ENCODE results near the gene EDN2.

The EDN2 gene

DNA sequence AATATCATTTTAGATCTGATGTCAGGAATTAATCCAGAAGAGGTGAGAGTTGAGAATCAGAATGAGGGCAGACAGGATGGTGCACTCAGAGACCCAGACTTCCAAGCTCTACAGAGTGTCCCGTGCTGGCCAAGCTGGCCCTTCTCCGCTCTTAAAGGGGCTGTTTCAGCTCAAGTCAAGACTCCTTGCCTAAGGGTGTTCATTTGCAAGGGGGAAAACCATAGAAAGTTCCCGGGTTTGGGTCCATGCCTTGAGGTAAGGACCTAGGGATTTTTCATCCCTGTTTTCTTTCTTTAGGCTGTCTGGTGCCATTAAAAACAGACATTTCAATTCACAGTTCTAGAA lies 47.5 kb downstream of the EDN2 start:
- no peak for DNase-seq (ENCODE audit: low read depth in 2 of 2)

DNA sequence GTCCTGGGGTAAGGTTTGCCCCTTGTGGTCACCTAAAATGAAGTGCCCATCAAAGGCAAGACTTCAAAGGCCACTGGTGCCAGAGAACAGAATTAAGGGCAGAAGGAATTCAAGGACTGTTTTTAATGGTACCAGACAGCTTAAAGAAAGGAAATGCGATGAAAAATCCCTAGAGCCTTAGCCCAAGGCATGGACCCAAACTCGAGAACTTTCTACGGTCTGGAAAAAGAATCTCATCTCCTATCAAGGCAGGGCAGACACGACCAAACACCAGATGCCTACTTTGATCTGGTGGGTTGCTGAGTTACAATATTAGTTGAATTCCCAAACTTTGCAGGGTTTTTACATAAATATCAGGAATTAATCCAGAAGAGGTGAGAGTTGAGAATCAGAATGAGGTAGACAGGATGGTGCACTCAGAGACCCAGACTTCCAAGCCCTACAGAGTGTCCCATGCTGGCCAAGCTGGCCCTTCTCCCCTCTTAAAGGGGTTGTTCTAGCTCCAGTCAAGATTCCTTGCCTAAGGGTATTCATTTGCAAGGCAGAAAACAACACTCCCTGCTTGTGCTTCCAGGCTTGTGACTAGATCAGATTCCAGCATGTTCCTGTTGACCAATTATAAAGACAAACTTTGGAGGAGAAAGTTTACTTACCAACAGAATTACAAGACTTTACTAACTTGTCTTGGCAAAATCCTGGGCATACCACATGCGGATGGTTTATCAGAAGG lies 48.0 kb downstream of the EDN2 start:
- DNase-seq (ENCODE audit: low read depth in 2 of 2): no peak

GRCh38 chr1:41435570-41436178 lies 48.8 kb downstream of the EDN2 start:
- no peak for DNase-seq (ENCODE audit: low read depth in 2 of 2)

DNA sequence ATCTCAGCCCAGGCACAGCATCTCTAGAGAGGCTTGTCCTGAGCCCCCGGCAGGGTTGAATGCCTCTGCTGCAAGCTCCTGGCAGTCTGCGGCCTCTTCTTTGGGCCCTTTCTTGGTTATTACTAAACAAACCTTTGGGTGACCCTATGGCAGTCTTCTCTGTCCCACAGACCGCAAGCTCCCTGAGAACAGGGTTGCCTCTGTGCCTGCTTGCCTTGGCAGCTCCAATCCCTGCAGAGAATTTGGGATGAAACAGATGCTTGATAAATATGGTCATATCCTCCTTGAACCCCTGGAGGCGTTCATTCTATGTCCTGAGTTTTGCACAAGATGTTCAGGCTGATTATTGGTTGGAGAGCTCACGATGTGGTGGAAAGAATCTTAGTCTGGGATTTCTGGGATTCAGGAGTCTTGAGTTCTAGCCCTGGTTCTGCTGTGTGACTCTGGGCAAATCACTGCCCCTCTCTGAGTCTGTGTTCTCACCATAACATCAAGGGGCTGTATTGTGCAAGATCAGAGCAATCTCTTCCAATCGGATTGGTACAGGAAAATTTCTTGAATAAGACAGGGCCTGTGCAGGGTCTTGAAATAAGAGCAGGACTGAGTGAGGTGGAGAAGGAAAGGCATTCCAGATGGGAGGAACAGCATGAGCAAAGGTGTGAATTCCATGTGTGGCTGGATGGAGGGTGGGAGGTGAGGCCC lies 49.6 kb downstream of the EDN2 start:
- DNase-seq (ENCODE audit: low read depth in 2 of 2): no peak

- no peak for DNase-seq (ENCODE audit: low read depth in 2 of 2)
Measured at GRCh38 chr1:41434306-41434705, 50.2 kb downstream of the EDN2 start.

GRCh38 chr1:41433501-41433900 lies 51.0 kb downstream of the EDN2 start:
- DNase-seq (ENCODE audit: low read depth in 2 of 2): no peak

DNA sequence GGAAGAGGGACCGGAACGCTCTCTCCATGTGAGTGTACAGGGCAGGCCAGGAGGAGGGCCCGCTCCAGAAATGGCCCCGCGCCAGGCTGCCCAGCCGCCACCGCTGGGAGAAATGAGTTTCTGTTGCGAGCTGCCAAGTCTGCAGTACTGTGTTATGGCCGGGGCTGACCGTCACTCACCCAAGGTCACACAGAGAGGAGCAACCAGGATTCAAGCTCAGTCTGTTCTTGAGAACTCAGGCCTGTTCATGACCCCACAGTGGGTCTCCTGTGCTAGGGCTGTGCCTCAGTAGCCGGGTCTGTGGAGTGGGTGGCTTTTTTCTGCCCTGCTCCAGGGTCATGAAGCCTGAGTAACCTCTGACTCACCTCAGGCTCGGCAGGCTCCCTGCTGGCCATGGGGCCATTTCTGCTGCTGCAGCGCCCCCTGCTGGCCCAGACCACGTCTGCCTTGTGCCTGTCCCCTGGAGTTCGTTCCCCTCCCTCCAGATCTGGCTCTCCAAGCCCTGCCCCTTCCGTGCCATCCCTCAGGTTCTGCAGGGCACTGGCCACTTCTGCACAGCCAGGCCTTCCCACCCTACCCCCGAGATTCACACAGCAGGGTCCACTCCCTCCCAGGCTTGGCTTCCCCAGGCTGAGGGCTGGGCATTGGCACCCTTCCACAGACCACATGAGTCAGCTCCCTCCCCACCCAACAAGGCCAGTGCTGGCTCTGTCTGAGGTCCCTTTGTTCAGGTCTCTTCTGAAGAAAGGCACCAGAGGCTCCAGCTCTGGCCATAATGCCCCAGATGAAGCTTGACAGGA lies 51.8 kb downstream of the EDN2 start:
- DNase-seq (ENCODE audit: low read depth in 2 of 2): peak; percentile 46 to 70

DNA sequence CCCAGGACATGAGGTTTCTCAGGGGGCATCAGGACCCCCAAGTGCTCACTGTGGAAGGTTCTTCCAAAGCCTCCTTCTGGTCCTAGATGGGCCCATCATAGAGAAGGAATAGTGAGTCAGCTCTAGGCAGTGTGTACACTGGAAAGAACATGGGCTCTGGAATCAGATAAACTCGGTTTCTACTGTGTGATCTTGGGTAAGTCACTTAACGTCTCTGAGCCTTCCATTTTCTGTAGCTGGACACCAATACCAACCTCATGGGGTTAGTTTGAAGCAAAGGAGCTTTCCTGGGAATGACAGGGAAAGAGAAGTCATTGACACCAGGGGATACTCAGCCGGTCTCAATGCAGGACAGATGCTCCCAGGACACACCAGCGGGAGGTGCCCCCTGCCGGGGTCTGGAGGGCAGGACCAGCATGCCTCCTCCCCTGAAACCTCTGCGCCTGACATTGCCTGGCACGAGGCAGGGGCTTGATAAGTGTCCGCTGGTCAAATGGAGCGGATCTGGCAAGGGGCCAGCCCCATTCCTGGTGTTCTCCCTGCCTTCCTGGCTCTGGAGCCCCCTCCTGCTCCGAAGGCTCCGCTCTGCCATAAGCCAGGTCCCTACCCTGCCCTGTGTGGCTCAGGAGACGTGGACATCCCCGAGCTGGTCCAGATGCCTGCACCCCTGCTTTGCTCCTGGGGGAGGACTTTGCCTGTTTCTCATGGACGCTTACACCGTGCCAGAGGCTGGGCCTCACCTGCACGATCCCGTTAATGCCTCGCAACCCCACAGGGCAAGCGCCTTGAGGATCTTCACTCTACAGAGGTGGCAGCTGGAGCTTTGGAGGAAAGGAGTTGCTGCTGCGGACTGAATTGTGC lies 52.8 kb downstream of the EDN2 start:
- no peak for DNase-seq (ENCODE audit: low read depth in 2 of 2)

GRCh38 chr1:41430582-41430981 lies 53.9 kb downstream of the EDN2 start:
- DNase-seq (ENCODE audit: low read depth in 2 of 2): no peak

DNA sequence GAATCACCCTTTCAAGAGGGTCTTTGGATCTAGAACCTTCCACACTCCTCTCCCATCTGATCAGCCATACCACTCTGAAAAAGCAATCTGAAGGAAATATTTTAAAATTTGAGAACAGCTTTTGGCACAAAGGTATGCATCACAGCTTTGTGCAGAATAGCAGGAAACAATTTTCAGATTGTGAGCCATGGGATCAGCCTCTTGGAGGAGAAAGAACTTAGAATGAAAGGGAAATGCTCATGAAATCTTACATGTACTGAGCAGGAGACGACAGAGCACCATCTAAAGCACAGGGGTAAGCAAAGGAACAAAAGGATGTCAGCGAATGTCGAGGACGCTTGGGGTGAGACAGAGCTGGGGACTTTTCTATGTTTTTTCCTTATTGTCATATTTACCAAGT lies 54.4 kb downstream of the EDN2 start:
- DNase-seq (ENCODE audit: low read depth in 2 of 2): no peak

DNA sequence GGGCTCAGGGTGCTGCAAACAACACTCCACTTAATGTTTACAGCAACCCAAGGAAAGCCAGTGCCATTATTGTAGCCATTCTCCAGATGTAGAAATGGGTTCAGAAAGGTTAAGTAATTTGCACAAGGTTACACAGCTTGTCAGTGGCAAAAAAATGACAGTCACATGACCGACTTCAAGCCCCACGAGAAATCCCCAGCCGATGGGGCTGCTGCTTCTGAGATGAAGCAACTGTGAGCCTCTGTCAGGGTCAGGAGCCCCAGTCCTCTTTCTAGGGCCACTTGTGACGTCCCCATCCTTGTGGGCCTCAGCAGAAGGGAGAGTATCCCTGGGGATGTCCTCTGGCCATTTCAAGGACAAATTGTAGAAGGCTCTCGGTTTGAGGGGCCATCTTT lies 54.8 kb downstream of the EDN2 start:
- DNase-seq (ENCODE audit: low read depth in 2 of 2): no peak

Measured in stimulated activated CD4-positive, alpha-beta T cell treated with anti-CD3 and anti-CD28 coated beads, Interleukin-1b, Interleukin-23, amount 100 ng/mL, for 4 hours (primary cell).